Measurements from ENCODE around the gene HECA. TPM values are rescaled to one million over a fixed set of nuclear protein-coding genes. Genes with fewer than 3 reads are reported as not detected.
A peak's percentile ranks its signal among the peaks of the same experiment; 100 is the strongest.

Gene HECA
- total RNA-seq, 1 experiment from 2014 or later: 4.2 TPM

DNA sequence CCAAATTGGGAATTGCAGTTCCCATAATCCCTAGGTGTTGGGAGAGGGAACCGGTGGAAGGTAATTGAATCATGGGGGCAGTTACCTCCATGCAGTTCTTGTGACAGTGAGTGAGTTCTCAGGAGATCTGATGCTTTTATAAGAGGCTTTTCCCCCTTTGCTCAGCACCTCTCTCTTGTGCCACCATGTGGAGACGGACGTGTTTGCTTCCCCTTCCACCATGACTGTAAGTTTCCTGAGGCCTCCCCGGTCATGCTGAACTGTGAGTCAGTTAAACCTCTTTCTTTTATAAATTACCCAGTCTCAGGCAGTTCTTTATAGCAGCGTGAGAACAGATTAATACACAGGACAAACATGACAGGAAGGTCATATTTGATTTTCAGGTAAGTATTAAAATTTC is 25.3 kb upstream of the HECA start:
- H3K4me2 ChIP-seq (ENCODE audit: low read length): no peak overlapping the region
- H4K20me1 ChIP-seq (ENCODE audit: low read length): no peaks in the 10 kb centered on the region
- no peaks in the 10 kb centered on the region for H3K36me3 ChIP-seq (ENCODE audit: low read depth, low read length)
- H3K4me1 ChIP-seq (ENCODE audit: insufficient read depth, low read length): no peaks in the 10 kb centered on the region
- intact Hi-C loops (cut with micrococcal nuclease): loop anchor here (10.0 kb wide), 1 partner anchor 295 kb away; no protein-coding TSS in a partner anchor
- TF ChIP-seq, protein P1, sequence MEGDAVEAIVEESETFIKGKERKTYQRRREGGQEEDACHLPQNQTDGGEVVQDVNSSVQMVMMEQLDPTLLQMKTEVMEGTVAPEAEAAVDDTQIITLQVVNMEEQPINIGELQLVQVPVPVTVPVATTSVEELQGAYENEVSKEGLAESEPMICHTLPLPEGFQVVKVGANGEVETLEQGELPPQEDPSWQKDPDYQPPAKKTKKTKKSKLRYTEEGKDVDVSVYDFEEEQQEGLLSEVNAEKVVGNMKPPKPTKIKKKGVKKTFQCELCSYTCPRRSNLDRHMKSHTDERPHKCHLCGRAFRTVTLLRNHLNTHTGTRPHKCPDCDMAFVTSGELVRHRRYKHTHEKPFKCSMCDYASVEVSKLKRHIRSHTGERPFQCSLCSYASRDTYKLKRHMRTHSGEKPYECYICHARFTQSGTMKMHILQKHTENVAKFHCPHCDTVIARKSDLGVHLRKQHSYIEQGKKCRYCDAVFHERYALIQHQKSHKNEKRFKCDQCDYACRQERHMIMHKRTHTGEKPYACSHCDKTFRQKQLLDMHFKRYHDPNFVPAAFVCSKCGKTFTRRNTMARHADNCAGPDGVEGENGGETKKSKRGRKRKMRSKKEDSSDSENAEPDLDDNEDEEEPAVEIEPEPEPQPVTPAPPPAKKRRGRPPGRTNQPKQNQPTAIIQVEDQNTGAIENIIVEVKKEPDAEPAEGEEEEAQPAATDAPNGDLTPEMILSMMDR (conservative IDR thresholded peaks at IDR 0.05; ENCODE audit: low read depth, low read length): peak; percentile 43; the same call in 1 of the 2 replicates
- no peak for TF ChIP-seq EZH2phosphoT487 (IDR thresholded peaks at IDR 0.05; ENCODE audit: borderline replicate concordance, low read length)
- H3K27me3 ChIP-seq (ENCODE audit: low read length): no peaks in the 10 kb centered on the region
- DNase-seq: peak; percentile 43
- BruUV-seq (replicated peaks): no TSS peak
- no peak overlapping the region for H3K4me3 ChIP-seq (ENCODE audit: low read length)
- no peak overlapping the region for H3K9ac ChIP-seq (ENCODE audit: low read length)
- H3K27ac ChIP-seq (ENCODE audit: low read length): no peak overlapping the region
- no peaks in the 10 kb centered on the region for H3F3A ChIP-seq (ENCODE audit: low read length, unreplicated experiment)
- H3K9me2 ChIP-seq (replicated peaks; ENCODE audit: low read length): no peaks in the 10 kb centered on the region
- ChIA-PET POLR2A (ENCODE audit: unreplicated experiment) (no interaction called here), CTCF (no interaction called here)
- no peak for ATAC-seq
- H3K79me2 ChIP-seq (ENCODE audit: low read length): no peaks in the 10 kb centered on the region
- H2AFZ ChIP-seq (ENCODE audit: low read length): no peak overlapping the region
- H3K9me3 ChIP-seq (ENCODE audit: low read length): no peaks in the 10 kb centered on the region

DNA sequence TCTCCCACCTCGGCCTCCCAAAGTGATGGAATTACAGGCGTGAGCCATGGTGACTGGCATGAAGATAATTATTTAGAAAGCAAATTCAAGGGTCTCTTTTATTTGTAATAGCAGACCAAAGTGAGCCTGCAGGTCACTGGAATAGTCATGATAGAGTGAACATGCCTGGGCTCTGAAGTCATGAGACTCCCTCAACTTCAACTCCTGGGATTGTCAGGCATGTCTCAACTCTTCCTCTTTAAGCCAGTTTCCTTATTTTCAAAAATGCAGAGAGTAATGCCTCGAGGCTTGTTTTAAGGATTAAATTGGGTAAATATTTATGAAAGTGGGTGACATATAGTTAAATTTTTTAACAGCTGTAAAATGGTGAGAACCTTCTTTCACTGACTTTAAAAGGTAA is 22.7 kb upstream of the HECA start:
- ATAC-seq (no peak), DNase-seq (no peak)
- no peaks in the 10 kb centered on the region for H3K9me3 ChIP-seq (ENCODE audit: low read length)
- no peaks in the 10 kb centered on the region for H3K4me1 ChIP-seq (ENCODE audit: insufficient read depth, low read length)
- no peak overlapping the region for H3K4me2 ChIP-seq (ENCODE audit: low read length)
- CTCF ChIA-PET: no interaction called here
- no peak overlapping the region for H2AFZ ChIP-seq (ENCODE audit: low read length)
- H4K20me1 ChIP-seq (ENCODE audit: low read length): no peaks in the 10 kb centered on the region
- TF ChIP-seq EZH2 (IDR thresholded peaks at IDR 0.05; ENCODE audit: low read length, unreplicated experiment): no peak
- TF ChIP-seq, protein P1 (conservative IDR thresholded peaks at IDR 0.05; ENCODE audit: low read depth, low read length): no peak
- no peak for TF ChIP-seq EZH2phosphoT487 (IDR thresholded peaks at IDR 0.05; ENCODE audit: borderline replicate concordance, low read length)
- H3K9ac ChIP-seq (ENCODE audit: low read length): no peak overlapping the region
- no TSS peak for BruUV-seq (replicated peaks)
- intact Hi-C loops (cut with micrococcal nuclease): no loop called here
- H3K27me3 ChIP-seq (ENCODE audit: low read length): no peaks in the 10 kb centered on the region
- H3K36me3 ChIP-seq (ENCODE audit: low read depth, low read length): no peaks in the 10 kb centered on the region
- no peaks in the 10 kb centered on the region for H3K9me2 ChIP-seq (replicated peaks; ENCODE audit: low read length)
- POLR2A ChIA-PET (ENCODE audit: unreplicated experiment): no interaction called here
- H3K27ac ChIP-seq (ENCODE audit: low read length): no peak overlapping the region
- no peaks in the 10 kb centered on the region for H3K79me2 ChIP-seq (ENCODE audit: low read length)
- H3F3A ChIP-seq (ENCODE audit: low read length, unreplicated experiment): no peaks in the 10 kb centered on the region
- no peak overlapping the region for H3K4me3 ChIP-seq (ENCODE audit: low read length)

DNA sequence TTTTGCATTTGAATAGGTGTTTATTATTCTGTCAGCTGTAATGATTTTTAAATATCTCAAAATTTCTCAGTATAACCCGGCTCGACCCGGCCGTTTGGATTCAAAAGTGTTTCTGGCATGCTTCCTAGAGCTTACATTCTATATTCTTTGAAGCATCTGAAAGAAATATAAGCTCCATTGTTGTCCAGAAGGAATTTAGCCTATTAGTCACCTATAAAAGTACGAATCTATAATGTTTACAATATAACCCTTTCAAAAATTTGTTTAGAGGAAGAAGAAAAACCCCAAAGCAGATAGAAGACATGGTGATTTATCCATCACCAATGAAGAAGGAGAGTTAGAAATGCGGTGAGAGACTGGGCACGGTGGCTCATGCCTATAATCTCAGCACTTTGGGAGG is 22.3 kb upstream of the HECA start:
- no peak for ATAC-seq
- H3K79me2 ChIP-seq (ENCODE audit: low read length): no peaks in the 10 kb centered on the region
- CTCF ChIA-PET: interaction anchor here (0.6 kb wide), 1 partner anchor 595 kb away, joined by 5 read pairs; no protein-coding TSS in a partner anchor

More for the DNA sequence above, 22.3 kb upstream of the HECA start:
- Histone ChIP-seq H3K4me2 (ENCODE audit: low read length) (no peak overlapping the region), H3K36me3 (ENCODE audit: low read depth, low read length) (no peaks in the 10 kb centered on the region), H3K9ac (ENCODE audit: low read length) (no peak overlapping the region), H3K4me1 (ENCODE audit: insufficient read depth, low read length) (no peaks in the 10 kb centered on the region), H3K4me3 (ENCODE audit: low read length) (no peak overlapping the region), H3K9me2 (replicated peaks; ENCODE audit: low read length) (no peaks in the 10 kb centered on the region), H2AFZ (ENCODE audit: low read length) (no peak overlapping the region), H3F3A (ENCODE audit: low read length, unreplicated experiment) (no peaks in the 10 kb centered on the region), H3K9me3 (ENCODE audit: low read length) (no peaks in the 10 kb centered on the region), H3K27me3 (ENCODE audit: low read length) (no peaks in the 10 kb centered on the region), H4K20me1 (ENCODE audit: low read length) (no peaks in the 10 kb centered on the region), H3K27ac (ENCODE audit: low read length) (no peak overlapping the region)
- DNase-seq: peak; percentile 32
- TF ChIP-seq EZH2phosphoT487 (IDR thresholded peaks at IDR 0.05; ENCODE audit: borderline replicate concordance, low read length) (no peak), EZH2 (IDR thresholded peaks at IDR 0.05; ENCODE audit: low read length, unreplicated experiment) (no peak)
- TF ChIP-seq, protein P1 (conservative IDR thresholded peaks at IDR 0.05; ENCODE audit: low read depth, low read length): no peak
- POLR2A ChIA-PET (ENCODE audit: unreplicated experiment): no interaction called here
- no TSS peak for BruUV-seq (replicated peaks)
- intact Hi-C loops (cut with micrococcal nuclease): no loop called here

All from PC-3 (cell line).